H9 (cell line): ENCODE data around the gene HVCN1. TPM values are rescaled to one million over a fixed set of nuclear protein-coding genes. Genes with fewer than 3 reads are reported as not detected.
"Not testable (repeated sequence)": the region's sequence is repeated elsewhere in the genome, so short reads cannot be mapped to it uniquely, and the experiment has no call there.

ENCODE experiments used
- DNase-seq: peaks from one replicate; pipeline ENCODE4 v3.0.0-alpha.2; 2017
- H2AFZ ChIP-seq: one replicate; pipeline ENCODE4 v1.6.1; 2013; ENCODE audit warnings: mild to moderate bottlenecking, low read length, control low read depth, moderate library complexity
- H2AK5ac ChIP-seq: 2 replicates; pipeline ENCODE4 v1.6.1; 2013; ENCODE audit warnings: low read length, control low read depth, mixed read lengths; ENCODE audit not compliant: insufficient read length
- H2BK120ac ChIP-seq: one replicate; pipeline ENCODE4 v1.6.1; 2013; ENCODE audit warnings: low read depth, mild to moderate bottlenecking, low read length, control low read depth, inconsistent platforms; ENCODE audit not compliant: poor library complexity, severe bottlenecking
- H2BK12ac ChIP-seq: 2 replicates; pipeline ENCODE4 v1.6.1; 2013; ENCODE audit warnings: low read length, control low read depth, mixed read lengths, low read depth; ENCODE audit not compliant: insufficient read length
- H2BK15ac ChIP-seq: 2 replicates; pipeline ENCODE4 v1.6.1; 2013; ENCODE audit warnings: low read depth, low read length, control low read depth
- H2BK20ac ChIP-seq: one replicate; pipeline ENCODE4 v1.6.1; 2013; ENCODE audit warnings: low read depth, mild to moderate bottlenecking, low read length, control low read depth, inconsistent platforms; ENCODE audit not compliant: poor library complexity, severe bottlenecking
- H2BK5ac ChIP-seq: 2 replicates; pipeline ENCODE4 v1.6.1; 2013; ENCODE audit warnings: low read length, control low read depth, mixed read lengths; ENCODE audit not compliant: insufficient read length
- H3K14ac ChIP-seq: 2 replicates; pipeline ENCODE4 v1.6.1; 2013; ENCODE audit warnings: low read length, control low read depth; ENCODE audit not compliant: insufficient read depth
- H3K18ac ChIP-seq: 2 replicates; pipeline ENCODE4 v1.6.1; 2013; ENCODE audit warnings: low read depth, mild to moderate bottlenecking, mixed read lengths, low read length, control low read depth; ENCODE audit not compliant: insufficient read length
- H3K23ac ChIP-seq: 2 replicates; pipeline ENCODE4 v1.6.1; 2013; ENCODE audit warnings: low read length, control low read depth, mixed read lengths, low read depth; ENCODE audit not compliant: insufficient read length
- H3K23me2 ChIP-seq: 2 replicates; pipeline ENCODE4 v1.6.1; 2013; ENCODE audit warnings: low read depth, mild to moderate bottlenecking, mixed read lengths, low read length, control low read depth; ENCODE audit not compliant: insufficient read length, poor library complexity, severe bottlenecking
- H3K27ac ChIP-seq: 2 replicates; pipeline ENCODE4 v1.5.1; 2013; ENCODE audit warnings: low read length, control low read depth, mixed read lengths, low read depth; ENCODE audit not compliant: insufficient read length
- H3K27me3 ChIP-seq: 2 replicates; pipeline ENCODE4 v1.6.1; 2013; ENCODE audit warnings: low read length, control low read depth, inconsistent platforms; ENCODE audit not compliant: insufficient read depth
- H3K4ac ChIP-seq: 2 replicates; pipeline ENCODE4 v1.6.1; 2013; ENCODE audit warnings: low read depth, mild to moderate bottlenecking, control low read depth, inconsistent platforms, low read length, moderate library complexity
- H3K4me1 ChIP-seq: 2 replicates; pipeline ENCODE4 v1.6.1; 2013; ENCODE audit warnings: low read length, control low read depth, inconsistent platforms; ENCODE audit not compliant: insufficient read depth
- H3K4me2 ChIP-seq: 2 replicates; pipeline ENCODE4 v1.6.1; 2013; ENCODE audit warnings: low read length, control low read depth, mixed read lengths; ENCODE audit not compliant: insufficient read length, insufficient read depth
- H3K56ac ChIP-seq: 2 replicates; pipeline ENCODE4 v1.6.1; 2013; ENCODE audit warnings: low read depth, mild to moderate bottlenecking, mixed read lengths, low read length, control low read depth; ENCODE audit not compliant: insufficient read length
- H3K79me1 ChIP-seq: 2 replicates; pipeline ENCODE4 v1.6.1; 2013; ENCODE audit warnings: low read depth, mild to moderate bottlenecking, moderate library complexity, low read length, control low read depth, inconsistent platforms; ENCODE audit not compliant: insufficient read depth, poor library complexity, severe bottlenecking
- H3K79me2 ChIP-seq: 2 replicates; pipeline ENCODE4 v1.6.1; 2013; ENCODE audit warnings: low read length, control low read depth, inconsistent platforms; ENCODE audit not compliant: insufficient read depth
- H3K9ac ChIP-seq: 2 replicates; pipeline ENCODE4 v1.6.1; 2013; ENCODE audit warnings: low read length, control low read depth, mixed read lengths; ENCODE audit not compliant: insufficient read length; ENCODE audit errors: extremely low read depth
- H3K9me3 ChIP-seq: one replicate; pipeline ENCODE4 v1.6.1; 2013; ENCODE audit warnings: low read depth, low read length, inconsistent platforms; ENCODE audit not compliant: control insufficient read depth
- H3T11ph ChIP-seq: one replicate; pipeline ENCODE4 v1.6.1; 2013; ENCODE audit warnings: mild to moderate bottlenecking, low read length, control low read depth, inconsistent platforms
- H4K20me1 ChIP-seq: one replicate; pipeline ENCODE4 v1.6.1; 2013; ENCODE audit not compliant: control insufficient read depth, insufficient read length, insufficient read depth
- H4K5ac ChIP-seq: 2 replicates; pipeline ENCODE4 v1.6.1; 2013; ENCODE audit warnings: low read depth, mild to moderate bottlenecking, mixed read lengths, low read length, control low read depth; ENCODE audit not compliant: insufficient read length
- H4K8ac ChIP-seq: replicated peaks from 2 replicates; pipeline ENCODE4 v1.6.1; 2013; ENCODE audit warnings: low read length, control low read depth, mixed read lengths, low read depth; ENCODE audit not compliant: insufficient read length
- H4K91ac ChIP-seq: 2 replicates; pipeline ENCODE4 v1.6.1; 2013; ENCODE audit warnings: low read depth, mild to moderate bottlenecking, moderate library complexity, mixed read lengths, low read length, control low read depth; ENCODE audit not compliant: insufficient read length
- H3K27ac Mint-ChIP-seq, 3 experiments: 2 replicates in 2 of 3; 3 replicates in 1 of 3; pipeline ENCODE4 v1.8.0; 2020 to 2021; ENCODE audit warnings: mixed read lengths in 3 of 3, mild to moderate bottlenecking in 1 of 3, moderate library complexity in 1 of 3
- H3K27me3 Mint-ChIP-seq: 2 replicates; pipeline ENCODE4 v1.8.0; 2021; ENCODE audit warnings: low read depth, mild to moderate bottlenecking, moderate library complexity, mixed read lengths
- H3K36me3 Mint-ChIP-seq, 3 experiments: 2 replicates in 2 of 3; 3 replicates in 1 of 3; pipeline ENCODE4 v1.8.0; 2020 to 2021; ENCODE audit warnings: low read depth in 3 of 3, mixed read lengths in 3 of 3; ENCODE audit not compliant: insufficient read depth in 1 of 3
- H3K4me1 Mint-ChIP-seq, 2 experiments: 2 replicates each; pipeline ENCODE4 v1.8.0; 2020; ENCODE audit warnings: mixed read lengths in 2 of 2
- H3K4me3 Mint-ChIP-seq, 2 experiments: 2 replicates in 1 of 2; 3 replicates in 1 of 2; pipeline ENCODE4 v1.8.0; 2020 to 2021; ENCODE audit warnings: mild to moderate bottlenecking in 2 of 2, mixed read lengths in 2 of 2, moderate library complexity in 1 of 2
- H3K9me3 Mint-ChIP-seq, 2 experiments: 2 replicates in 1 of 2; 3 replicates in 1 of 2; pipeline ENCODE4 v1.8.0; 2020; ENCODE audit warnings: mild to moderate bottlenecking in 2 of 2, mixed read lengths in 2 of 2, moderate library complexity in 1 of 2
- WGBS: extraction: QIAGEN DNeasy Blood & Tissue Kit; methylation state at CpG from one replicate; pipeline ENCODE4 v1.1.7; 2013; ENCODE audit warnings: missing lambda C conversion rate, low lambda C conversion rate, mixed read lengths; ENCODE audit not compliant: insufficient read length; ENCODE audit errors: extremely low coverage; 5-methylcytosine and 5-hydroxymethylcytosine counted together
- total RNA-seq: library from RNA; stranded (reverse); gene quantifications from 2 replicates; pipeline ENCODE4 v1.2.1, GENCODE V29; 2021
- TF ChIP-seq, protein P1 (sequence below): fragments of 200-600 bp; sonication (generic); conservative IDR thresholded peaks from 3 replicates; pipeline ENCODE4 v1.8.0; 2021; ENCODE audit warnings: antibody characterized with exemption, mild to moderate bottlenecking

Gene HVCN1
- total RNA-seq, 1 experiment from 2014 or later = 5.2 TPM

DNA sequence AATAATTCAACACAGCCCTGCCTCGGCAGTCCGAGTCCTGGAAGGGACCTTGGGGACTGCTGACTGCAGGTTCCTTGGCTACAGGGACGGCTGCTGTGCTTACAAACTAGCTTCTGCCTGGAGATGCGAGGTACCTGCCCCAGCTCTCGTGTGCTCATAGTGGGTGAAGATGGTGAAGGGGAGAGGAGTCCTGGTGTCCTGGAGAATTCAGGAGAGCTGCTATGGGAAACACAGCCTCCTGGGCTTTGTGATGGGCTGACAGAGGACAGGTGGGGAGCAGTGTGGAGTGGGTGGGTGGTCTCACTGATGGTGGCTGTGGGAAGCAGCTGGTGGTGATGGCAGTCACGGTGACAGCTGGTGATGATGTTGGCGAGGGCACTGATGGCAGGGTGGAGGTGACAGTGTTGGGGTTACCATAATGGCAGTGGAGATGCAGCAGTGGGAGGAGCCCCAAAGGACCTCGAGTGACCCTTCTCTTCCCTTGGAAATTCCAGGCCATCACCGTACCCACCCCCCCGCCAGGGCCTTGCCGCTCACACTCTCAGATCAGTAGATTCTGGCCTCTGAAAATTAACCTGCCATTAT is 32.8 kb downstream of the HVCN1 start:
- H3K23me2 ChIP-seq = no peaks in the 10 kb centered on the region
- no peak overlapping the region for H2BK5ac ChIP-seq
- no peak overlapping the region for H3K23ac ChIP-seq
- no CpG with 5 or more reads among the region's 11 CpGs for WGBS
- no peak overlapping the region for H2BK12ac ChIP-seq
- H3K9ac ChIP-seq = no peak overlapping the region
- Mint-ChIP-seq H3K36me3 (peaks cover 0 to 14% (median 2%) of the 10 kb centered on the region in 3 experiments; a peak in 4 of 7 replicates), H3K4me1 (peaks cover 14 to 21% of the 10 kb centered on the region in 2 experiments), H3K27me3 (no peaks in the 10 kb centered on the region), H3K9me3 (no peaks in the 10 kb centered on the region), H3K27ac (peak overlapping the region in 1 of 3 experiments; percentile 64; a peak in 3 of 7 replicates), H3K4me3 (no peak overlapping the region)
- no peak overlapping the region for H2BK15ac ChIP-seq
- H4K91ac ChIP-seq = no peak overlapping the region
- H3K14ac ChIP-seq = no peak overlapping the region
- no peaks in the 10 kb centered on the region for H3K79me1 ChIP-seq
- H4K5ac ChIP-seq = no peak overlapping the region
- no peak overlapping the region for H3K56ac ChIP-seq
- H2AK5ac ChIP-seq = no peak overlapping the region
- no peak overlapping the region for H3K18ac ChIP-seq
- no peak overlapping the region for H3K4ac ChIP-seq
- H3K27ac ChIP-seq = no peak overlapping the region
- DNase-seq = no peak
- no peaks in the 10 kb centered on the region for H4K20me1 ChIP-seq
- no peaks in the 10 kb centered on the region for H3K27me3 ChIP-seq
- no peak overlapping the region for H2BK20ac ChIP-seq
- peaks cover 5% of the 10 kb centered on the region; the same call in 1 of the 2 replicates for H3K4me1 ChIP-seq
- TF ChIP-seq, protein P1, sequence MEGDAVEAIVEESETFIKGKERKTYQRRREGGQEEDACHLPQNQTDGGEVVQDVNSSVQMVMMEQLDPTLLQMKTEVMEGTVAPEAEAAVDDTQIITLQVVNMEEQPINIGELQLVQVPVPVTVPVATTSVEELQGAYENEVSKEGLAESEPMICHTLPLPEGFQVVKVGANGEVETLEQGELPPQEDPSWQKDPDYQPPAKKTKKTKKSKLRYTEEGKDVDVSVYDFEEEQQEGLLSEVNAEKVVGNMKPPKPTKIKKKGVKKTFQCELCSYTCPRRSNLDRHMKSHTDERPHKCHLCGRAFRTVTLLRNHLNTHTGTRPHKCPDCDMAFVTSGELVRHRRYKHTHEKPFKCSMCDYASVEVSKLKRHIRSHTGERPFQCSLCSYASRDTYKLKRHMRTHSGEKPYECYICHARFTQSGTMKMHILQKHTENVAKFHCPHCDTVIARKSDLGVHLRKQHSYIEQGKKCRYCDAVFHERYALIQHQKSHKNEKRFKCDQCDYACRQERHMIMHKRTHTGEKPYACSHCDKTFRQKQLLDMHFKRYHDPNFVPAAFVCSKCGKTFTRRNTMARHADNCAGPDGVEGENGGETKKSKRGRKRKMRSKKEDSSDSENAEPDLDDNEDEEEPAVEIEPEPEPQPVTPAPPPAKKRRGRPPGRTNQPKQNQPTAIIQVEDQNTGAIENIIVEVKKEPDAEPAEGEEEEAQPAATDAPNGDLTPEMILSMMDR = no peak
- no peak overlapping the region for H3T11ph ChIP-seq
- H3K4me2 ChIP-seq = no peak overlapping the region
- no peaks in the 10 kb centered on the region for H3K9me3 ChIP-seq
- H4K8ac ChIP-seq = no peak overlapping the region
- H3K79me2 ChIP-seq = no peaks in the 10 kb centered on the region
- H2BK120ac ChIP-seq = no peak overlapping the region
- H2AFZ ChIP-seq = no peak overlapping the region

DNA sequence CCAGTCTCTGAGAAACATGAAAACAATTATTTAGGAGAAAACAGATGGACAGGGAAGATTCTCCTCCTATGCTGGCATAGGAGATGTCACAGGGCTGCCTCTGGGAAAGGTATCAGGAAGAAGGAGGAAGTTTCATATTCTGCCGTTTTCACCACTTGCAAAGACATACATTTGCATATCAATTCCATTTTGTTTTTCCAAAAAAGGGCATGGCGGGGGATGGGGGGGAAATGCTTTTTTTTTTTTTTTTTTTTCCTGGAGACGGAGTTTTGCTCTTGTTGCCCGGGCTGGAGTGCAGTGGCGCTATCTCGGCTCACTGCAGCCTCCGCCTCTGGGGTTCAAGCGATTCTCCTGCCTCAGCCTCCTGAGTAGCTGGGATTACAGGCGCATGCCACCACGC is 34.7 kb downstream of the HVCN1 start:
- H3K4me1 ChIP-seq, H2BK15ac ChIP-seq, H2BK12ac ChIP-seq, H3K79me2 ChIP-seq, H4K20me1 ChIP-seq, H3K9me3 ChIP-seq, H4K8ac ChIP-seq, H3K23me2 ChIP-seq, H3K23ac ChIP-seq, H3K4ac ChIP-seq, H3K27me3 ChIP-seq, H3K56ac ChIP-seq, H3K27ac ChIP-seq, H2BK5ac ChIP-seq, H4K91ac ChIP-seq, H3K14ac ChIP-seq, H3K18ac ChIP-seq, H3K9me3 Mint-ChIP-seq, H3K4me3 Mint-ChIP-seq, H2BK120ac ChIP-seq, H2AFZ ChIP-seq, H3T11ph ChIP-seq, H3K9ac ChIP-seq, H2BK20ac ChIP-seq, H3K27me3 Mint-ChIP-seq, H2AK5ac ChIP-seq, H3K79me1 ChIP-seq, DNase-seq, H4K5ac ChIP-seq: not testable (repeated sequence)
- H3K27ac Mint-ChIP-seq = peak overlapping the region in 1 of 3 experiments; percentile 28; a peak in 3 of 7 replicates
- peaks cover 0 to 13% (median 2%) of the 10 kb centered on the region in 3 experiments; a peak in 4 of 7 replicates for H3K36me3 Mint-ChIP-seq
- H3K4me1 Mint-ChIP-seq = peaks cover 13 to 20% of the 10 kb centered on the region in 2 experiments
- peak overlapping the region; percentile 21 for H3K4me2 ChIP-seq
- no CpG with 5 or more reads among the region's 10 CpGs for WGBS
